GM12878 (cell line): ENCODE results near the gene CTNNA3.

Experiments used
- EP300 ChIP-seq, 2 experiments: fragments of 150-350 bp in 1 of 2; IDR thresholded peaks; 2 replicates each; pipeline ENCODE4 v1.6.1; 2011 to 2012; ENCODE audit warnings: low read depth in 2 of 2, low read length in 2 of 2, borderline replicate concordance in 1 of 2, improper control_type of control experiment in 1 of 2, inconsistent platforms in 1 of 2; ENCODE audit not compliant: control insufficient read depth in 1 of 2
- PAX8 ChIP-seq: fragments of 450-650 bp; IDR thresholded peaks from 2 replicates; pipeline ENCODE4 v1.6.1; 2017; ENCODE audit warnings: mild to moderate bottlenecking, moderate library complexity
- POLR2AphosphoS2 ChIP-seq: IDR thresholded peaks from 2 replicates; pipeline ENCODE4 v1.6.1; 2011; ENCODE audit warnings: low read depth, mild to moderate bottlenecking, low read length, improper control_type of control experiment, moderate library complexity
- SP1 ChIP-seq: IDR thresholded peaks from one replicate; pipeline ENCODE4 v1.6.1; 2011; ENCODE audit warnings: low read depth, low read length
- TF ChIP-seq, protein P1 (sequence below), 3 experiments: IDR thresholded peaks in 2 of 3; conservative IDR thresholded peaks in 1 of 3; 2 replicates each; pipeline ENCODE4 v1.5.1; 2011; ENCODE audit warnings: low read depth in 3 of 3, low read length in 3 of 3, mild to moderate bottlenecking in 3 of 3, control low read depth in 2 of 3, moderate library complexity in 2 of 3, inconsistent platforms in 1 of 3, mixed read lengths in 1 of 3; ENCODE audit not compliant: control insufficient read depth in 2 of 3, insufficient read depth in 1 of 3; ENCODE audit errors: extremely low read depth in 1 of 3

- TF ChIP-seq SP1: no peak
- no peak for TF ChIP-seq POLR2AphosphoS2
- TF ChIP-seq EP300 (IDR thresholded peaks at IDR 0.05; ENCODE audit: borderline replicate concordance in 1 of 2, control insufficient read depth in 1 of 2, low read depth in 2 of 2, low read length in 2 of 2): no peak
- TF ChIP-seq, protein P1, sequence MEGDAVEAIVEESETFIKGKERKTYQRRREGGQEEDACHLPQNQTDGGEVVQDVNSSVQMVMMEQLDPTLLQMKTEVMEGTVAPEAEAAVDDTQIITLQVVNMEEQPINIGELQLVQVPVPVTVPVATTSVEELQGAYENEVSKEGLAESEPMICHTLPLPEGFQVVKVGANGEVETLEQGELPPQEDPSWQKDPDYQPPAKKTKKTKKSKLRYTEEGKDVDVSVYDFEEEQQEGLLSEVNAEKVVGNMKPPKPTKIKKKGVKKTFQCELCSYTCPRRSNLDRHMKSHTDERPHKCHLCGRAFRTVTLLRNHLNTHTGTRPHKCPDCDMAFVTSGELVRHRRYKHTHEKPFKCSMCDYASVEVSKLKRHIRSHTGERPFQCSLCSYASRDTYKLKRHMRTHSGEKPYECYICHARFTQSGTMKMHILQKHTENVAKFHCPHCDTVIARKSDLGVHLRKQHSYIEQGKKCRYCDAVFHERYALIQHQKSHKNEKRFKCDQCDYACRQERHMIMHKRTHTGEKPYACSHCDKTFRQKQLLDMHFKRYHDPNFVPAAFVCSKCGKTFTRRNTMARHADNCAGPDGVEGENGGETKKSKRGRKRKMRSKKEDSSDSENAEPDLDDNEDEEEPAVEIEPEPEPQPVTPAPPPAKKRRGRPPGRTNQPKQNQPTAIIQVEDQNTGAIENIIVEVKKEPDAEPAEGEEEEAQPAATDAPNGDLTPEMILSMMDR (IDR thresholded peaks at IDR 0.05 in 2 of 3, conservative IDR thresholded peaks at IDR 0.05 in 1 of 3; ENCODE audit: control insufficient read depth in 2 of 3, extremely low read depth in 1 of 3, insufficient read depth in 1 of 3, low read depth in 3 of 3, low read length in 3 of 3): no peak
- no peak for TF ChIP-seq PAX8
These were observed 156.7 kb downstream of the CTNNA3 start for GRCh38 chr10:67539312-67539711.
